Measurements from ENCODE around the gene NEK2.
A peak's percentile ranks its signal among the peaks of the same experiment; 100 is the strongest.
"Not testable (repeated sequence)": the region's sequence is repeated elsewhere in the genome, so short reads cannot be mapped to it uniquely, and the experiment has no call there.

The NEK2 gene

DNA sequence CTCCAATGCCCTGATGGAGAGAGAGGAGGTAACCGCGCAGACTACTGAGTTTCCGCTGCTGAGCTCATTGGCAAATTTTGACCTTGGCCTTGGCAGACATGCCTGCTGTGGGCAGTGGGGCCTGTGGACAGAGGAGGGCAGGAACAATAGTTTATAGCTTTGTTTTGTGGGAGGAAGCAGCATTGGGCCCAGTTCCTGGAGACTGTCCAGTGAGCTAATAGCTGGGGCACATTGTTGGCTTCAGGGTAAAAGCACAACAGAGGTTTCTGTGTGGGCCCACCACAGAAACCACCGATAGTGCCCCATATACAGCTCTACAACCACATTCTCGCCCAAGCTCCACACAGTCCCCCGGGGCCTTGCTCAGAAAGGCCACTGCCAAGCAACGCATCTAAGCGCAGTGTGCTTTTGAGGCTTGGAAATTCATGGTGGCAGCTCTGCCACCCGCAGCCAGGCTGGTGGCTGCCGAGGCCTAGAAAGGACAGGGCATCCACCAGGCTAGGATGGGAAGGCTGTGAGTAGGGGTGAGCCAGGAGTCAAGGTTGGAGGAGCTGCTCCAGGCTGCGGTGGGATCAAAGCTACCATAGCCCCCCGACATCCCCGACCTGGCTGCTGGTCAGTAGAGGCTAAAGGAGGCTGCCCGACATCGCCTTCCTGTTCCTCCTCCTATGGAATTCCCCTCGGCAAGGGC, 43.2 kb downstream of the NEK2 start:
- no peak for DNase-seq

DNA sequence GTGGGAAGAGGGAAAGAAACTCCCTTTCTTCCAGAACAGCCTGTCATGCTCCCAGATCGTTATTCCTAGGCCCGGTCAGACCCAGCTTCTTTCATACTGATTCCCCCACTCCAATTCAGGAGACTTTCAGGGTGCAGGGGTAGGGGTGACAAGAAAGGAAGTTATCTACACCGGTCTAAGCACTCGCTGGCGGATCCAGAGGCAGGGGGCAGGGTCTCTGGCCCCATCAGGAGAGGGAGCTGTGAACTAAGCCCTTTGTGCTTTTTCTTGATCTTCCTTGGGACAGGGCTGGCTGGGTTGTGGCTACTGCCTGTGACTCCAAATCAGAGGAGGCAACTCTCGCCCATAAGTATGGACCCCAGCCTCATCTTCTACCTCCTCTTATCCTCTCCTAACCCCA, 44.3 kb downstream of the NEK2 start:
- no peak for DNase-seq

DNA sequence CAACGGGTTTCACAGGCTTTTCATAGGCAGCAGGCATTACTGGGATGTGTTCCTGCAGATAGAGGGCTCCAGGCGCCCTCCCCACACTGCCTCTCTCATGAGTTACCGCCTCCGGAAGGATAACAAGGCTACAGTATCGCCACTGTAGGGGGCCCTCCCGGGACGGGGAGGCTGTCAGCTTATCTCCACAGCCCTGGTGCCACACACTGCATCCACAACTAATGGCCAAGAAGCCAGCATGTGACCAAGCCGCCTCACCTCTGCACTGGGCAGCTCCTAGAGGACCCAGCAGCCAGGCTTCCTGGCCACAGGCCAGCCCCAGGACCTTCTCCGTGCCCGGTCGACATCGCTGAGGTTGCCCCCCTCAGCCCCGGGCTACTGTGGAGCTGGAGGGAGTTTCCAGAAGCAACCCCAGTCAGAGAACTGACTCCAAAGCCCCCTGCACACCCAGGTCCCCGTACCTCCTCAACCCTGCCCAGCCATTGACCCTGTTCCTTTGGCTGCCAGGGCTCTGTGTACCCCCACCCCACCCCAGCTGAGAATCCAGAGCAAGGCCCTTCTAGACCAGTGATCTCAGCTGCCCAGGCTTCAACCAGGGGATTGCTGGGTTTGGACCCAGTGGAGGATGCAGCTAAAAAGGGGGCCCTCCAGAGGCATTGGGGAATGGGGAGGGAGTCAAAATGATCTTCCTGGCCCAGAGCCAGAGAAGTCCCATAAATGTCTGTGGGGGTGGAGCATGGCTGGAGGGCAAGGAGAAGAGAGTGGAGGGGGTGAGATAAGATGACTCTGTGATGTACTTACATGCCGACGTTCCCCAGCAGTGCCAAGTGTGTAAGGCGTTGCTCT, 45.0 kb downstream of the NEK2 start:
- no peak for DNase-seq

DNA sequence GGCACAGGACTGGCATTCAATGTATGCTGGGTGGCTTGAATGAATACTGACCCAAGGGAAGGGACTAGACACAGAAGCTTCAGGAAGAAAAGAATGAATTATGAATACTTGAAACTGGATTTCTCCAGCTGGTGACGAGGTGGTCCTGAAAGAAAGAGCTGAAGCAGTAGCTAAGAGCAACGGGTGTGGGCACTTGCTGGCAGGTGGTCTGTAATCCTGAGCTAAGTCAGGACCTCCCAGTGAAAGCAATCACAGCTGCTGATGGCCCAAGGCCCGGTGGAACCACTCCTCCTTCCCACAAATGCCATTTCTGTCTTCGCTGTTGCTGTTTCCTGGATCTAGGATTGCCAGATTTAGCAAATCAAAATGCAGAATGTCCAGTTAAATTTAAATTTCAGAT, 47.0 kb downstream of the NEK2 start:
- no peak for DNase-seq

DNA sequence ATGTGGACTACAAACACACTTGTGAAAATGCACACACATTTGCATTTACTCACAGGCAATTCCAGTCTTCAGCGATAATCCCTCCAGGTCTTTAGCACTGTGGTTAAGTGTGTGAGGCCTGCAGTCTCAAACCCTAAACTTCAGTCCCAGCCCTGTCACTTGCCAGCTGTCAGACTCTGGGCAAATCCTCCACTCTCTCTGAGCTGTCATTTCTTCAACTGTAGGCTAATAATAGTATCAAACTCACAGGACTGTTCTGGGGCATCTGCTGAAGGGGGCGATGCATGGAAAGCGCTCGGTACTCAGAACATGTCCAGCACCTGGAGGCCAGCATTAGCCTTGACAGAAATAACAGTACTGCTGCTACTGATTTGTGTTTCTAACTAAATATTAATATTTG, 48.2 kb downstream of the NEK2 start:
- DNase-seq = no peak

DNA sequence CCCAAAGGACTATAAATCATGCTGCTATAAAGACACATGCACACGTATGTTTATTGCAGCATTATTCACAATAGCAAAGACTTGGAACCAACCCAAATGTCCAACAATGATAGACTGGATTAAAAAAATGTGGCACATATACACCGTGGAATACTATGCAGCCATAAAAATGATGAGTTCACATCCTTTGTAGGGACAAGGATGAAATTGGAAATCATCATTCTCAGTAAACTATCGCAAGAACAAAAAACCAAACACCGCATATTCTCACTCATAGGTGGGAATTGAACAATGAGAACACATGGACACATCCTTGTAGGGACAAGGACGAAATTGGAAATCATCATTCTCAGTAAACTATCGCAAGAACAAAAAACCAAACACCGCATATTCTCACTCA, 49.6 kb downstream of the NEK2 start:
- not testable (repeated sequence) for DNase-seq

DNA sequence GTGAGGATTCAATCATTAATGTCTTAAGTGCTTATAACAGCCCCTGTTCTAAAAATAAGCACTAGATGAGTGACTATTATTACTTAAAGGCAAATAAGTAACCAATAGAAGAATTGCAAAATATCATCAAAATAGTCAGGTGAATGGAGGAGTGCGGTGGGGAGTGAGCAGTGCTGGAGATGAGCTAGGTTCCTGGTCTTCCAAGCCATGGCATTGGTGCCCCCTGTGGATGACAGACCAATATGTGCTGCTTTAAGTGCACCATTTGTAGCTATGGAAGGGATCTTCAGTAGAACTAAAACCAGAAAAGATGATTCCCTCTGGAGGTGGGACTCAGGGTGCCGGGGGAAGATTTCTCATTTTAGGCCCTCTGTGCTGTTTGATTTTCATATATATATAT, 50.4 kb downstream of the NEK2 start:
- DNase-seq = peak; percentile 53

DNA sequence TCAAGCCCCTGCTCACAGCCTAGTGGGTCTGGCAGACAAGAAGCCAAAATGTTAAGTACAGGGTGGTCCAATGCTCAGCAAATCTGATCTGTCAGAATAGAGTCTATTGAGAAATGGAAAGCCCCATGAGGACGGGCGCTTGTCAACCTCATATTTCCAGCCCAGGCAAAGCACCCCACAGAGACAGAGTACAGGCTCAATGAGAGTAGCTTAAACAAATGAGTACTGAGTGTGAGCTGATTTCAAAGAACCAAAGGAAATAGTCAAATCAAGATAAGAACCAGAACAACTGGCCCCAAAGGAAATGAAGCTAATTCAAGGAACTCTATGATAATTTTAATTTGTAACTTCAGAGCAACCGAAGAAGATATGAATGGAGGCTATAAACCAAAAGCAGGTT, 51.9 kb downstream of the NEK2 start:
- DNase-seq = no peak

DNA sequence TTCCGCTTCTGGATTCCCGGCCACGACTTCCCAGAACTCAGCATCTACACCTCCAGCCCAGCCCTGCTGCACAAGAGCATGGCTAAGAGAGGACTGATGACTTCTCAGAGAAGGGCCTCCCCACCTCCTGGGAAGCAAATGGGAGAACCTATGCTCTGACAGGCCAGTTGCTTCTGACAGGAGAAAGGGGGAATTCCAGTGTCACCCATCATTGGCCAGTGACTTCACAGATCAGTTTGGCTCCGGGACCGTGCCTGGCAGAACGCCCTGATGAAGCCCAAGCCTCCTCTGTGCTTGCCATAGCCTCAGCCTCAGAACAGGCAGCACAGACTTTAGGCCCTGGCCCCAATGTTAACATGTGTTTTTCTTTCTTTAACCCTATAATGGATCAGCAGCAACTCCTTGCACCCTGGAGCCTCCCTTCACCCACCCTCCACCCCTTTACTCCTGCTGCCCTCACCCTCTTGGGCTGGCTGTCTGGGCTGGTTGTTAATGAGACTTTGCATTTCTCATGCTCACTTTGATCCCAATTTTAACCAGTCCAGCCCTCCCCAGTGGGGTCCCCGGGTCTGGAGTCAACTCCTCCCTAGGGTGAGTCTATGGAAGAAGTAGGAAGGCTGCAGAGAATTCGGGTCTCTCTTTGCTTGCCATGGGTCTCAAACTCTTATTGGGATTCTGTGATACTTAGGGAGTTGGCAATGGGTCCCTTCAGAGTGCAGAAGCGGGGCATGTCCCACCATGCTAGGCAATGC, 53.8 kb downstream of the NEK2 start:
- DNase-seq = no peak

DNA sequence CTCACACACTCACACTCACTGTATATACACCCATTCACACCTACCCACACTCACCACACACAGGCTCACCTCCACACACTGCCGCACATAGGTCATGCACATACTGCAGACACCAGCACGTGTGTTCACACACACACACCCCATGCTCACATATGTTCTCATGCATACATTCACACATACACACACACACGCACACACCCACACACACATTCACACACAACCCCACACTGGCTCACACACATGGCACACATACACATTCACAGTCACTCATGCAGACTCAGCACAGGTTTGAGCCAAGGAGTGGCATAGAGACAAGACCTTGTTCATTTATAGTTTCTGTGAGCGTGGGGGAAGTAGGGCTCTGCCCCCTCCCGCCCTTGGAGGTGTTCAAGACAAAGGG, 55.3 kb downstream of the NEK2 start:
- no peak for DNase-seq

DNA sequence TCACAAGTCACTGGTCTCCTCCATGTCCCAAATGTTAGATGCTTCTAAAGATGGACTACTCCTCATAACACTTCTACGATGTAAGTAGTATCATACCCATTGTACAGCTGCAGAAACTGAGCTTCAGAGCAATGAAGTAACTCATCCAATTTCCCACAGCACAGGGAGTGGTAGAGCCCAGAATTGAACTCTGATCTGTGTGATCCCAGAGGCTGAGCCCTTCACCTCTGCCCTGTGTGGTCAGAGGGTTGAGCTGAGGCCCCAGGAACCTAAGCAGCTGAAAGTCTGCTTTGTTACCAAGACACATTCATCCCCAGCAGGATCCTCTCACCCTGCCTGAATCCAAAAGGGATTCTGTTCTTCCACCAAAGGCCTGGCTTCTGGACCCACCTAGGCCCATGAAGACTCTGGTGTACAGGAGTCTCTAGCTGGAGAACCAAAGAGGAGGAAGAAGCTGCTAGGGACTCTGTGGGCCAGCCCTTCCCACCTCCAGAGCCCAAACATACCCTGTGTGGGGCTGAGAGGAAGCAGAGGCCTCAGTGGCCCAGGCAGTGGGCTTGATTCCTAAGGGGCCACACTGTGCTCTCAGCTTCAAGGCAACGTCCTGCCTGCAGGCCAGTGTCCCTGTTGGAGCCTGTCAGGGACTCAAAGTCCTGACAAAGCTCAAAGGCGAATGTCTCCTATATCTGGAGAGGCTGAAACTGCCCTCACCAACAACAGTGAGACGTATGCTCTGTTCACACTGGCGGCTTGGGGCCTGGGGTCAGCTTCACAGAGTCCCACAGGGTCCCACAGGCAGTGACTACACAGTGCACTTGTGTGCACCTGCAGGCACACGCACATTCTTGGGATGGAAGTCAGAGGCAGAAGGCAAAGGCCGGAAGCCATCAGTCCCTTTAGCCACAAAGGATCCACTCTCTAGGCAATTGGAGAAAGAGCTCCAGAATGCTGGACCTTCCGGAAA, 56.1 kb downstream of the NEK2 start:
- DNase-seq = no peak

DNA sequence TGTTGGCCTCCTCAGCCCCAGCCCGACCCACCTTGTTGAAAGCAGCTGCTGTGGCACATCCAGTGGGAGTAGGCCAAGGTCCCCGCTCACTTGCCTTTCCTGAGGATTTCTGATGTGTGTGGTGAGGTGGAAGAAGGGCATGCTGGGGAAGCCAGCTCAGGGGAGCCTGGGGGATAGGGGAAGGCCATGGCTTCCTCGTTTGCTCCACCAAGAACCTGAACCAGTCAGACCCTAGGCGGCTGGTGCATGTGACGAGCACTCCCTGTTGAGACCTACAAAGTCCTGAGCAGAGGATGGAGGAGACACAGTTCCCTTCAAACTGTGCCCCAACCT, 58.5 kb downstream of the NEK2 start:
- no peak for DNase-seq

DNA sequence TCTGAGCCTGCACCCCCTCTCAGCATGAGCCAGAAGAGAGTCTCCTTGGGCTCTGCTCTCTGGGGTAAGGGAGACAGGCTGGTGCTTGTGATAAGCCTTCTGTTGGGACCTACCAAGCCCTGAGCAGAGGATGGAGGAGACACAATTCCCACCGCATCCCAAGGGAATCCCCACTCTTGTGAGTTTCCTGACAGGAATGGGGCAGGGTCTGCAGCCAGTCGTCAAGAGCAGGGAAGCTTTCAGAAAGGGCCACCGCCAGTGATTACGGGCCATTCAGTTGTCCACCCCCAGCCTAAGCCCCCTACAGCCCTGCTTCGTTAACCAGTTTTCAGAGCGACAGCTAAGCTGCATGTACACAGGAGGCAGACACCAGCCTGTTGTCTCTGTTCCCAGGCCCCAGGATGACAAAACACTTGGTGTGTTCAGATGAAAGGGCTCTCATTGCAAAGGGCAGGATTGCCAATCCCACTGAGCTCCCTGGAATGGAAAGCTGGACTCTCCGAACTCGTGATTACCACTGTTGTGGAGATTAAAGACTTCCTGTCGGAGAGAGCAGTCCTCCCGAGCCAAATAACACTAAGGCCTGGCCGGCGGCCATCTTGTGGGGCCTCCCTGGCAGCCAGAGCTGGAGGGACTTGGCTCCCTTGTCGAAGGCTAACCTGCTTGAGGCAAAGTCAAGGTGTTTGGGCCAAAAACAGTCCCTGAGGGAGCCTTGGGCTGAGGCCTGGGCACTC, 59.0 kb downstream of the NEK2 start:
- no peak for DNase-seq

DNA sequence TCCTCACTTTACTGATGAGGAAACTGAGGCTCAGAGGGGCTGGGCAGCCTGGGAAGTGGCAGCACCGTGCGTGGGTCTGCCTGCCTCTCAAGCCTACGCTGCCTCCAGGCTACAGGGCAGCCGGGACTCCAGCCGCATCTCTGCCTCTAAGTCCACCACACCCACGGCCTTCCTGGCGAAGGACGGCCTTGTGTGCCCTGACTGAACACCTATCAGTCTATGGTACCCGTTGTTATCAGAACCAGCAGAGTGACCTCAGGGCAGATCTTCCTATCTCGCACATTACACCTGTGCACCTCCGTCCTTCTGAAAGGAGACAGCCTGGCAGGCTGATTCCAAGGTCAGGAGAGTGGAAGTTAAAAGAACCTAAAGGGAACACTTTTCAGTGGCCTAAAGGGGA, 60.8 kb downstream of the NEK2 start:
- no peak for DNase-seq

DNA sequence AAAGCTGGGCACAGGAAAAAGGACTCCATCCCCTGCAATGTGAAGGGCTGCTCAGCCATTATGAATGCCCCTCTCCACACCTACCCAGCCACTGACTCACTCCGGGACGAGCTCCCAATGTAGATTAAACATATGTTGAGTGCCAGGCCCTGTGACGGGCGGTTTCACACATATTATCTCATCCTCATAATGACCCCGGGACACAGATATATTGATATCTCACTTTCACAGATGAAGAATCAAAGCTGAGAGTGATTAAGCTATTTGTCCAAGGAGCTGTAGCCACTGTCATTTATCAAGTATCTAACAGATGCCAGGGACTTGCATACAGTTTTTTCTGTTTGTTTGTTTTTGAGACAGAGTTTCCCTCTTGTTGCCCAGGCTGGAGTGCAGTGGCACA, 61.5 kb downstream of the NEK2 start:
- no peak for DNase-seq

DNA sequence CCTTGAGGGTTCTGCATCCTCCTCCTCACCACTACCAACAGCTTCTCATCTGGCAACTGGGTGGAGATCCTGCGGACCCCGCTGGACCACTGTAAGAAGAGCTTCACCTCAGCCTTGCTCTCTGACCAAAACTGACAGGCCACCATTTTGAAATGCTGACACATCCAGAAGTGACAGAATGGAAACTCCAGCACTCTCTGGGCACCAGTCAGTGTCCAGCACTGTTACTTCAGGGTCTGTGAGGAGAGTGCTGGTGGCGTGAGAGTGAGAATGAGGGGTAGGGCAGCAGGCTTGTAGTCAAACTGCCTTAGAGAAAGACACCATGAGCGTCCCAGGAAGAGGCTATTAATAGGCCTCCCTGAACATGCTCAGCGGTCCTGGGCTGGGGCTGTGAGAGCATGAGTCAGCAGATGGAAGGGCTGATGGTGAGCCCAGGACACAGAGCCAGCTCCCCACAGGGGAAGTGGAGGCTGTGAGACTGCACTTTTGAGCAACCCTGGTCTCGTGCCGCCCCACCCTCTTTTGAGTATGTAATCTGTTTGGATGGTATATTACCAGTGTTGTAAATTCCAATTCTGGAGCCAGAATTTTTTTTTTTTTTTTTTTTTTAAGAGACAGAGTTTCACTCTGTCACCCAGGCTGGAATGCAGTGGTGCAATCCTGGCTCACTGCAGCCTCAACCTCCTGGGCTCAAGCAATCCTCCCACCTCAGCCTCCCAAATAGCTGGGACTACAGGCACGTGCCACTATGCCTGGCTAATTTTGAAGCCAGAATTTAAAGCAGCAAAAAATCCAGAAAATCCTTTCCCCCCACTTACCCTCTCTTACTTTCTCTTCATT, 62.1 kb downstream of the NEK2 start:
- DNase-seq = peak; percentile 81

DNA sequence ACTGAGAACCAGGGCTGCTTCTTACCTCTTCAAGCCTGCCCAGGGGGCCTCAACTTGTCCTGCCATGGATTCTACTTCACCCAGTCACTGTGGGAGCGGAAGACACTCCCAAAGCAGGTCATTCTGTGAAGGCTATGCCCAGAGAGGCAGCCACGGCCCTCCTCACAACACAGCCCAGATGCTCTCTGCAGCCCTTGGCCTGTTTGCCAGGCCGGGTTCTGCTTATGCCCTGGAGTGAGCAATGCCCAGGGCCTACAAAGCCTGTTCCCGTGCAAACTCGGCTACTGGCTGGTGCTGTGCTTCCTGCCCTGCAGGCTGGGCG, 62.7 kb downstream of the NEK2 start:
- no peak for DNase-seq
